Neural cell (in vitro differentiated cells): ENCODE measurements around the gene BTAF1. TPM values are rescaled to one million over a fixed set of nuclear protein-coding genes. Genes with fewer than 3 reads are reported as not detected.

Source experiments
- H2AFZ ChIP-seq: fragments of 200-600, 300-800 bp; sonication (generic), shearing (Covaris generic); 2 replicates; pipeline ENCODE4 v1.6.0; 2014; ENCODE audit warnings: low read depth, mild to moderate bottlenecking, antibody characterized with exemption, low read length, moderate library complexity
- H3F3A ChIP-seq: fragments of 200-600 bp; shearing (Covaris generic); 2 replicates; pipeline ENCODE4 v1.6.1; 2016; ENCODE audit warnings: mild to moderate bottlenecking, moderate library complexity, mixed read lengths, antibody characterized with exemption, low read length; ENCODE audit not compliant: insufficient read depth, poor library complexity, severe bottlenecking
- H3K27ac ChIP-seq: fragments of 200-600, 300-800 bp; sonication (generic), shearing (Covaris generic); 2 replicates; pipeline ENCODE4 v1.5.1; 2014; ENCODE audit warnings: mild to moderate bottlenecking, low read length, moderate library complexity
- H3K27me3 ChIP-seq: fragments of 300-800, 200-600 bp; sonication (generic), shearing (Covaris generic); 2 replicates; pipeline ENCODE4 v1.6.0; 2014; ENCODE audit warnings: mild to moderate bottlenecking, low read depth, low read length, moderate library complexity; ENCODE audit not compliant: insufficient read depth
- H3K36me3 ChIP-seq: fragments of 300-800, 200-600 bp; sonication (generic), shearing (Covaris generic); 2 replicates; pipeline ENCODE4 v1.5.1; 2014; ENCODE audit warnings: mild to moderate bottlenecking, antibody characterized with exemption, low read length, moderate library complexity; ENCODE audit not compliant: insufficient read depth
- H3K4me2 ChIP-seq: fragments of 300-800, 200-600 bp; sonication (generic), shearing (Covaris generic); 2 replicates; pipeline ENCODE4 v1.6.0; 2014; ENCODE audit warnings: mild to moderate bottlenecking, low read length
- H3K4me3 ChIP-seq: fragments of 300-800, 200-600 bp; sonication (generic), shearing (Covaris generic); 2 replicates; pipeline ENCODE4 v1.5.1; 2014; ENCODE audit warnings: mild to moderate bottlenecking, low read length, moderate library complexity
- H3K79me2 ChIP-seq: fragments of 200-600 bp; shearing (Covaris generic); replicated peaks from 2 replicates; pipeline ENCODE4 v1.6.0; 2014; ENCODE audit warnings: mild to moderate bottlenecking, low read length, moderate library complexity; ENCODE audit not compliant: insufficient read depth
- H3K9ac ChIP-seq: fragments of 300-800, 200-600 bp; sonication (generic), shearing (Covaris generic); 2 replicates; pipeline ENCODE4 v1.6.1; 2016; ENCODE audit warnings: mild to moderate bottlenecking, low read length, mixed read lengths
- H3K9me2 ChIP-seq: fragments of 200-600 bp; shearing (Covaris generic); 2 replicates; pipeline ENCODE4 v1.6.1; 2016; ENCODE audit warnings: mild to moderate bottlenecking, low read length, mixed read lengths; ENCODE audit not compliant: insufficient read depth
- H3K9me3 ChIP-seq: fragments of 200-600, 300-800 bp; sonication (generic), shearing (Covaris generic); 2 replicates; pipeline ENCODE4 v1.6.1; 2016; ENCODE audit warnings: mild to moderate bottlenecking, mixed run types, low read length, moderate library complexity, mixed read lengths
- H4K20me1 ChIP-seq: fragments of 200-600 bp; shearing (Covaris generic); 2 replicates; pipeline ENCODE4 v1.6.1; 2016; ENCODE audit warnings: mild to moderate bottlenecking, mixed run types; ENCODE audit not compliant: insufficient read depth
- EP300 ChIP-seq: fragments of 450-650 bp; conservative IDR thresholded peaks from 2 replicates; pipeline ENCODE4 v1.6.1; 2014; ENCODE audit warnings: antibody characterized with exemption, mild to moderate bottlenecking, moderate library complexity; ENCODE audit not compliant: poor library complexity, severe bottlenecking
- EZH2 ChIP-seq: fragments of 200-600, 300-800 bp; shearing (Covaris generic), sonication (generic); IDR thresholded peaks from 2 replicates; pipeline ENCODE4 v1.6.1; 2014; ENCODE audit warnings: antibody characterized with exemption, low read length, borderline replicate concordance, mild to moderate bottlenecking; ENCODE audit not compliant: insufficient read depth, poor library complexity, severe bottlenecking
- MXI1 ChIP-seq: fragments of 450-650 bp; conservative IDR thresholded peaks from 2 replicates; pipeline ENCODE4 v1.6.1; 2014; ENCODE audit warnings: antibody characterized with exemption, mild to moderate bottlenecking; ENCODE audit not compliant: poor library complexity, severe bottlenecking
- POLR2AphosphoS5 ChIP-seq: IDR thresholded peaks from 2 replicates; pipeline ENCODE4 v1.6.1; 2012
- RAD21 ChIP-seq: fragments of 450-650 bp; conservative IDR thresholded peaks from 2 replicates; pipeline ENCODE4 v1.6.1; 2014; ENCODE audit warnings: antibody characterized with exemption, mild to moderate bottlenecking, moderate library complexity
- REST ChIP-seq: IDR thresholded peaks from 2 replicates; pipeline ENCODE4 v1.6.1; 2012; ENCODE audit warnings: borderline replicate concordance
- SMC3 ChIP-seq: fragments of 450-650 bp; conservative IDR thresholded peaks from 2 replicates; pipeline ENCODE4 v1.6.1; 2014; ENCODE audit warnings: antibody characterized with exemption, mild to moderate bottlenecking, moderate library complexity; ENCODE audit not compliant: poor library complexity
- TAF1 ChIP-seq: IDR thresholded peaks from 2 replicates; pipeline ENCODE4 v1.6.1; 2012; ENCODE audit warnings: low read depth
- polyA plus RNA-seq: library from polyadenylated mRNA; depleted of rRNA; stranded (reverse); fragments of >200 nt; gene quantifications from 2 replicates; pipeline ENCODE4 v1.2.3, GENCODE V29; 2014
- TF ChIP-seq, protein P1 (sequence below): fragments of 450-650 bp; IDR thresholded peaks from 2 replicates; pipeline ENCODE4 v1.5.1; 2014; ENCODE audit warnings: antibody characterized with exemption, mild to moderate bottlenecking, moderate library complexity; ENCODE audit not compliant: poor library complexity, severe bottlenecking

The BTAF1 gene
- polyA plus RNA-seq, 1 donor from 2014 or later: 69.4 TPM

DNA sequence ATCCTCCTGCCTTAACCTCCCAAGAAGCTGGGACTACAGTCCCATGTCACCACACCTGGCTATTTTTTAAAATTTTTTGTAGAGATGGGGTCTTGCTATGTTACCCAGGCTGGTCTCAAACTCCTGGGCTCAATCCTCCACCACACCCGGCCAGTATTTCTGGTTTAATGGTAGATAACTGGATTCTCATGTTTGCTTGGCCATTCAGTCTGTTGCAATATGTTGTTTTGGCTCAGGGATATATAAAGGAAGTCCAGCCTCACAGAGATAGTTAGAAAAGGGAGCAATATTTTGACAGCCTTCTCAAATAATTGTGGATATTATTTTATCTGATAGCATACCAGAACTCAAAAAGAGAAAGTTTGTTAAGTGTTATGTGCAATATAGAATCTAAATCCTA, 82.4 kb downstream of the BTAF1 start:
- H3K9me2 ChIP-seq: no peaks in the 10 kb centered on the region
- H3K27me3 ChIP-seq: no peaks in the 10 kb centered on the region
- H3F3A ChIP-seq: no peaks in the 10 kb centered on the region
- H3K79me2 ChIP-seq: no peaks in the 10 kb centered on the region
- no peaks in the 10 kb centered on the region for H3K9me3 ChIP-seq
- H3K27ac ChIP-seq: no peak overlapping the region
- H4K20me1 ChIP-seq: no peaks in the 10 kb centered on the region
- no peak overlapping the region for H3K4me2 ChIP-seq
- no peak overlapping the region for H2AFZ ChIP-seq
- peaks cover 8% of the 10 kb centered on the region for H3K36me3 ChIP-seq
- H3K9ac ChIP-seq: no peak overlapping the region
- no peak for TF ChIP-seq TAF1
- TF ChIP-seq RAD21: no peak
- H3K4me3 ChIP-seq: no peak overlapping the region

DNA sequence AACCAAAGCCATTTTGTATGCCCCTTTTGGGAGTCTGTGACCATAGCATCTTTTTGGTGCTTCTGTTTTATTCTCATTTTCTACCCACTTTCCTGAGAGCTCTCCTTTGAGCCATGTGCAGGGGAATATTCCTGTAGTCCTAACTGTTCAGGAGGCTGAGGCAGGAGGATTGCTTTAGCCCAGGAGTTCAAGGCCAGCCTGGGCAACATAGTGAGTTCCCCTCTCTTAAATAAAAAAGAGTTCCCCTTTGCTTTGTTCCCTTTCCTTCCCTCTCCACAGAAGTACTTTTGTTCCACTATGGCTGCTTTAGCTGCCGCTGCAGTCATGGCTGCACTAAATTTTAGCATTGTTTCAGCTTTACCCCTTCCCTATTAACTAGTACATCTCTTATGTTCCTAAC, 85.9 kb downstream of the BTAF1 start:
- Histone ChIP-seq H3K27me3 (no peaks in the 10 kb centered on the region), H3K4me3 (no peak overlapping the region), H3K9me3 (no peaks in the 10 kb centered on the region), H3K36me3 (peaks cover 12% of the 10 kb centered on the region), H3K9ac (no peak overlapping the region), H3K4me2 (no peak overlapping the region), H3K27ac (no peak overlapping the region), H3F3A (no peaks in the 10 kb centered on the region), H2AFZ (no peak overlapping the region), H3K9me2 (no peaks in the 10 kb centered on the region), H4K20me1 (no peaks in the 10 kb centered on the region), H3K79me2 (no peaks in the 10 kb centered on the region)
- TF ChIP-seq REST: no peak
- TF ChIP-seq POLR2AphosphoS5: no peak
- no peak for TF ChIP-seq TAF1
- TF ChIP-seq EZH2: no peak
- TF ChIP-seq EP300: no peak
- TF ChIP-seq, protein P1, sequence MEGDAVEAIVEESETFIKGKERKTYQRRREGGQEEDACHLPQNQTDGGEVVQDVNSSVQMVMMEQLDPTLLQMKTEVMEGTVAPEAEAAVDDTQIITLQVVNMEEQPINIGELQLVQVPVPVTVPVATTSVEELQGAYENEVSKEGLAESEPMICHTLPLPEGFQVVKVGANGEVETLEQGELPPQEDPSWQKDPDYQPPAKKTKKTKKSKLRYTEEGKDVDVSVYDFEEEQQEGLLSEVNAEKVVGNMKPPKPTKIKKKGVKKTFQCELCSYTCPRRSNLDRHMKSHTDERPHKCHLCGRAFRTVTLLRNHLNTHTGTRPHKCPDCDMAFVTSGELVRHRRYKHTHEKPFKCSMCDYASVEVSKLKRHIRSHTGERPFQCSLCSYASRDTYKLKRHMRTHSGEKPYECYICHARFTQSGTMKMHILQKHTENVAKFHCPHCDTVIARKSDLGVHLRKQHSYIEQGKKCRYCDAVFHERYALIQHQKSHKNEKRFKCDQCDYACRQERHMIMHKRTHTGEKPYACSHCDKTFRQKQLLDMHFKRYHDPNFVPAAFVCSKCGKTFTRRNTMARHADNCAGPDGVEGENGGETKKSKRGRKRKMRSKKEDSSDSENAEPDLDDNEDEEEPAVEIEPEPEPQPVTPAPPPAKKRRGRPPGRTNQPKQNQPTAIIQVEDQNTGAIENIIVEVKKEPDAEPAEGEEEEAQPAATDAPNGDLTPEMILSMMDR: no peak
- TF ChIP-seq RAD21: no peak
- TF ChIP-seq MXI1: no peak
- no peak for TF ChIP-seq SMC3

GRCh38 chr10:92010047-92010735, 86.6 kb downstream of the BTAF1 start:
- Histone ChIP-seq H3K36me3 (peaks cover 12% of the 10 kb centered on the region), H3K9me3 (no peaks in the 10 kb centered on the region), H3K4me3 (no peak overlapping the region), H3F3A (no peaks in the 10 kb centered on the region), H4K20me1 (no peaks in the 10 kb centered on the region), H3K9ac (no peak overlapping the region), H3K27ac (no peak overlapping the region), H2AFZ (no peak overlapping the region), H3K9me2 (no peaks in the 10 kb centered on the region), H3K27me3 (no peaks in the 10 kb centered on the region), H3K79me2 (no peaks in the 10 kb centered on the region), H3K4me2 (no peak overlapping the region)
- TF ChIP-seq RAD21 (no peak), TAF1 (no peak), EP300 (no peak), MXI1 (no peak), SMC3 (no peak), REST (no peak), POLR2AphosphoS5 (no peak), EZH2 (no peak)
- TF ChIP-seq, protein P1: no peak
